ENCODE data around the gene SPAG16.

Gene SPAG16

DNA sequence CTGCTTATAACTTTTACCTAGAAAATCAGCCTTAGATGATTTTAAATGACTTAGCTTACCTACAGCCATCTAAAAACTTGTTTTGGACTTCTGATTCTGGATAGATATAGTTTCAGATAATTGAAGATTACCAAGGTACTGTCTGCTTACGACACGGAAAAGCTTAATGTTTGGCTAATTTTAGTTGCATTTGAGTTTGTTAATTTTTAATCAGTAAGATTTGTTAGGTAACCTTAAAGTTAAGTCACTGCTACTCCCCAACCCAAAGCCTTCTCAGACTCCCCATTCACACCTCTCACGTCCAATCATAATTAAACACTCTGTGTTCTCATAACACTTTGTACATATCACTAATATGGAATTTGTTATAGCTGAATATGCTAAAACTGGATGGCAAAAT, 936.0 kb downstream of the SPAG16 start (continued):
- TF ChIP-seq ZNF510 (tag by site-specific recombination; IDR thresholded peaks at IDR 0.05; ENCODE audit: insufficient replicate concordance) (no peak), ZBTB17 (tag by site-specific recombination; IDR thresholded peaks at IDR 0.05) (no peak), HOXD13 (CRISPR knock-in tag; IDR thresholded peaks at IDR 0.05; ENCODE audit: borderline replicate concordance) (no peak), ZNF785 (tag by site-specific recombination; IDR thresholded peaks at IDR 0.05) (no peak), ZNF324 (tag by site-specific recombination; IDR thresholded peaks at IDR 0.05) (no peak), TRIM28 (IDR thresholded peaks at IDR 0.05; ENCODE audit: borderline replicate concordance, low read length) (no peak), ZNF600 (tag by site-specific recombination; IDR thresholded peaks at IDR 0.05) (no peak), ZNF76 (tag by site-specific recombination; IDR thresholded peaks at IDR 0.05; ENCODE audit: borderline replicate concordance, low read depth) (no peak), ZFP69B (tag by site-specific recombination; IDR thresholded peaks at IDR 0.05) (no peak), ZNF19 (tag by site-specific recombination; IDR thresholded peaks at IDR 0.05; ENCODE audit: low read depth) (no peak), ZNF292 (tag by site-specific recombination; IDR thresholded peaks at IDR 0.05; ENCODE audit: borderline replicate concordance, low read depth) (no peak)
- TF ChIP-seq, protein P1, sequence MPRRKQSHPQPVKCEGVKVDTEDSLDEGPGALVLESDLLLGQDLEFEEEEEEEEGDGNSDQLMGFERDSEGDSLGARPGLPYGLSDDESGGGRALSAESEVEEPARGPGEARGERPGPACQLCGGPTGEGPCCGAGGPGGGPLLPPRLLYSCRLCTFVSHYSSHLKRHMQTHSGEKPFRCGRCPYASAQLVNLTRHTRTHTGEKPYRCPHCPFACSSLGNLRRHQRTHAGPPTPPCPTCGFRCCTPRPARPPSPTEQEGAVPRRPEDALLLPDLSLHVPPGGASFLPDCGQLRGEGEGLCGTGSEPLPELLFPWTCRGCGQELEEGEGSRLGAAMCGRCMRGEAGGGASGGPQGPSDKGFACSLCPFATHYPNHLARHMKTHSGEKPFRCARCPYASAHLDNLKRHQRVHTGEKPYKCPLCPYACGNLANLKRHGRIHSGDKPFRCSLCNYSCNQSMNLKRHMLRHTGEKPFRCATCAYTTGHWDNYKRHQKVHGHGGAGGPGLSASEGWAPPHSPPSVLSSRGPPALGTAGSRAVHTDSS (tag by site-specific recombination; IDR thresholded peaks at IDR 0.05) = no peak
- TF ChIP-seq, protein P2, sequence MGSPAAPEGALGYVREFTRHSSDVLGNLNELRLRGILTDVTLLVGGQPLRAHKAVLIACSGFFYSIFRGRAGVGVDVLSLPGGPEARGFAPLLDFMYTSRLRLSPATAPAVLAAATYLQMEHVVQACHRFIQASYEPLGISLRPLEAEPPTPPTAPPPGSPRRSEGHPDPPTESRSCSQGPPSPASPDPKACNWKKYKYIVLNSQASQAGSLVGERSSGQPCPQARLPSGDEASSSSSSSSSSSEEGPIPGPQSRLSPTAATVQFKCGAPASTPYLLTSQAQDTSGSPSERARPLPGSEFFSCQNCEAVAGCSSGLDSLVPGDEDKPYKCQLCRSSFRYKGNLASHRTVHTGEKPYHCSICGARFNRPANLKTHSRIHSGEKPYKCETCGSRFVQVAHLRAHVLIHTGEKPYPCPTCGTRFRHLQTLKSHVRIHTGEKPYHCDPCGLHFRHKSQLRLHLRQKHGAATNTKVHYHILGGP (tag by site-specific recombination; IDR thresholded peaks at IDR 0.05) = no peak

DNA sequence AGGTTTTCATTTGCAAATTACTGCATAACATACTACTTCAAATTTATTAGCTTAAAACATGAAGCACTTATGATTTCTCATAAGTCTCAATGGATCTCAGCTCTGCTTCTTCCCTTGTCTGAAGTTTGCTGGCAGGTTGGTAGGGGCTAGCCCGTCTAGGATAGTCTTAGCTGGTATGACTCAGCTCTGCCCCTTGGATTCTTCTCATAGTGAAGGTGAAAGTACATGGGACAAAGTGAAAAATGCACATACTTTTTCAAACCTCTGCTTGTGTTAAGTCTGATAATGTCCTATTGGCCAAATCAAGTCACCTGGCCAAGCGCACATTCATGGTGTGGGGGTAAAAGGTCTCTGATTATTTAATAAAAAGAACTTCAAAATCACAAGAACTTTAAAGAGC, 941.8 kb downstream of the SPAG16 start:
- H3K4me3 ChIP-seq (ENCODE audit: low read depth, low read length) = no peak overlapping the region
- ChIA-PET POLR2A (no interaction called here), CTCF (interaction anchor here (0.6 kb wide), 1 partner anchor 424 kb away, joined by 3 read pairs; no protein-coding TSS in a partner anchor)
- H3K4me1 ChIP-seq (ENCODE audit: control insufficient read depth, insufficient read depth, low read length) = no peaks in the 10 kb centered on the region
- H3K27ac ChIP-seq (ENCODE audit: extremely low read depth, low read depth, low read length) = no peak overlapping the region
- H3K36me3 ChIP-seq (ENCODE audit: control insufficient read depth in 2 of 2, insufficient read depth in 1 of 2, low read length in 2 of 2) = no peaks in the 10 kb centered on the region
- no peak for TF ChIP-seq ZNF558 (tag by site-specific recombination; IDR thresholded peaks at IDR 0.05)
- no peak for TF ChIP-seq KLF10 (tag by site-specific recombination; IDR thresholded peaks at IDR 0.05)
- TF ChIP-seq HOXC10 (CRISPR knock-in tag; IDR thresholded peaks at IDR 0.05) = no peak
- TF ChIP-seq, protein P3, sequence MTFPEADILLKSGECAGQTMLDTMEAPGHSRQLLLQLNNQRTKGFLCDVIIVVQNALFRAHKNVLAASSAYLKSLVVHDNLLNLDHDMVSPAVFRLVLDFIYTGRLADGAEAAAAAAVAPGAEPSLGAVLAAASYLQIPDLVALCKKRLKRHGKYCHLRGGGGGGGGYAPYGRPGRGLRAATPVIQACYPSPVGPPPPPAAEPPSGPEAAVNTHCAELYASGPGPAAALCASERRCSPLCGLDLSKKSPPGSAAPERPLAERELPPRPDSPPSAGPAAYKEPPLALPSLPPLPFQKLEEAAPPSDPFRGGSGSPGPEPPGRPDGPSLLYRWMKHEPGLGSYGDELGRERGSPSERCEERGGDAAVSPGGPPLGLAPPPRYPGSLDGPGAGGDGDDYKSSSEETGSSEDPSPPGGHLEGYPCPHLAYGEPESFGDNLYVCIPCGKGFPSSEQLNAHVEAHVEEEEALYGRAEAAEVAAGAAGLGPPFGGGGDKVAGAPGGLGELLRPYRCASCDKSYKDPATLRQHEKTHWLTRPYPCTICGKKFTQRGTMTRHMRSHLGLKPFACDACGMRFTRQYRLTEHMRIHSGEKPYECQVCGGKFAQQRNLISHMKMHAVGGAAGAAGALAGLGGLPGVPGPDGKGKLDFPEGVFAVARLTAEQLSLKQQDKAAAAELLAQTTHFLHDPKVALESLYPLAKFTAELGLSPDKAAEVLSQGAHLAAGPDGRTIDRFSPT (tag by site-specific recombination; IDR thresholded peaks at IDR 0.05) = no peak
- TF ChIP-seq, protein P4, sequence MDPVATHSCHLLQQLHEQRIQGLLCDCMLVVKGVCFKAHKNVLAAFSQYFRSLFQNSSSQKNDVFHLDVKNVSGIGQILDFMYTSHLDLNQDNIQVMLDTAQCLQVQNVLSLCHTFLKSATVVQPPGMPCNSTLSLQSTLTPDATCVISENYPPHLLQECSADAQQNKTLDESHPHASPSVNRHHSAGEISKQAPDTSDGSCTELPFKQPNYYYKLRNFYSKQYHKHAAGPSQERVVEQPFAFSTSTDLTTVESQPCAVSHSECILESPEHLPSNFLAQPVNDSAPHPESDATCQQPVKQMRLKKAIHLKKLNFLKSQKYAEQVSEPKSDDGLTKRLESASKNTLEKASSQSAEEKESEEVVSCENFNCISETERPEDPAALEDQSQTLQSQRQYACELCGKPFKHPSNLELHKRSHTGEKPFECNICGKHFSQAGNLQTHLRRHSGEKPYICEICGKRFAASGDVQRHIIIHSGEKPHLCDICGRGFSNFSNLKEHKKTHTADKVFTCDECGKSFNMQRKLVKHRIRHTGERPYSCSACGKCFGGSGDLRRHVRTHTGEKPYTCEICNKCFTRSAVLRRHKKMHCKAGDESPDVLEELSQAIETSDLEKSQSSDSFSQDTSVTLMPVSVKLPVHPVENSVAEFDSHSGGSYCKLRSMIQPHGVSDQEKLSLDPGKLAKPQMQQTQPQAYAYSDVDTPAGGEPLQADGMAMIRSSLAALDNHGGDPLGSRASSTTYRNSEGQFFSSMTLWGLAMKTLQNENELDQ (tag by site-specific recombination; IDR thresholded peaks at IDR 0.05; ENCODE audit: low read depth) = no peak
- TF ChIP-seq KLF9 (tag by site-specific recombination; IDR thresholded peaks at IDR 0.05; ENCODE audit: low read depth) = no peak
- TF ChIP-seq SP3 (tag by site-specific recombination; IDR thresholded peaks at IDR 0.05) = no peak
- no peak for TF ChIP-seq ZNF785 (tag by site-specific recombination; IDR thresholded peaks at IDR 0.05)
- no peak for TF ChIP-seq ZNF433 (tag by site-specific recombination; IDR thresholded peaks at IDR 0.05; ENCODE audit: low read depth)
- TF ChIP-seq ZNF174 (tag by site-specific recombination; IDR thresholded peaks at IDR 0.05) = no peak
- TF ChIP-seq IKZF3 (tag by site-specific recombination; IDR thresholded peaks at IDR 0.05) = no peak
- H3K9me3 ChIP-seq (ENCODE audit: control insufficient read depth, insufficient read depth, low read depth, low read length) = no peaks in the 10 kb centered on the region
